ENCODE data around the gene DBET.
"Not testable (repeated sequence)": the region's sequence is repeated elsewhere in the genome, so short reads cannot be mapped to it uniquely, and the experiment has no call there.

Gene DBET

GRCh38 chr4:190064342-190064741 is at the start of gene DBET:
DBET (plus strand) TSS chr4:190064502.
- not testable (repeated sequence) for DNase-seq

DNA sequence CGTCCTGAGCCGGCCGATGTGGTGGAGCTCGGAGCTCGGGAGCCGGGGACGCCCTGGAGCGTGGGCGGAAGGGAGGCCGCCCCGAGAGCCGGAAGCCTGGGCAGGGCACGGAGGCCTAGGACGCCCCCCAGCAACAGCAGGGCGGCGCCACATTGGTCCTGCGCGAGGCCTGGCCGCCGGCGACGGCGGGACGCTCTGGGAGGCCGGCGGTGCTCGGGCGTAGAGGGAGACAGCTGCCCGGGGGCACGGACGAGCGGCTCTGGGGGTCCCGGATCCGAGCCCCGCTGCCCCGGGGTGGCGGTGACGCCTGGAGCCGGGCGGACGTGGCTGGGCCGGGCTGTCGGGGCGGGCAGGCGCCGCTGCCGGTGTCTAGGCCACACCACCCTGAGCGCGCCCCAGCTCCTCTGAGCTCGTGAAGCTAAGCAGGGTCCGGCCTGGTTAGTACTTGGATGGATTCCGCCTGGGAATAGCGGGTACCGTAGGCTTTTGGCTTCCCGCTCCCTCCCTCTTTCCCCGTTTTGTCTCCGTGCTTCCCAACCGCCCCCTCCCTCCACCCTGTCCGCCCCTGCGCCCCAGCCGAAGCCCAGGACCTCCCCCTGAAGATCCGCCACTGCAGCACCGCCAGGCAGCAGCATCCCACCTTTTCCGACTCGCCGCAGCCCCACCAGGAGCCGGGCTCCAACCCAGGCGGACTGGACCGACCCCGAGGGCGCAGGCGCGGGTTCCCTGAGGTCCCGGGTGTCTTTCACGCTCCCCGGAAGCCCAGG is 49.3 kb upstream of the DBET start:
- no peak for DNase-seq

DNA sequence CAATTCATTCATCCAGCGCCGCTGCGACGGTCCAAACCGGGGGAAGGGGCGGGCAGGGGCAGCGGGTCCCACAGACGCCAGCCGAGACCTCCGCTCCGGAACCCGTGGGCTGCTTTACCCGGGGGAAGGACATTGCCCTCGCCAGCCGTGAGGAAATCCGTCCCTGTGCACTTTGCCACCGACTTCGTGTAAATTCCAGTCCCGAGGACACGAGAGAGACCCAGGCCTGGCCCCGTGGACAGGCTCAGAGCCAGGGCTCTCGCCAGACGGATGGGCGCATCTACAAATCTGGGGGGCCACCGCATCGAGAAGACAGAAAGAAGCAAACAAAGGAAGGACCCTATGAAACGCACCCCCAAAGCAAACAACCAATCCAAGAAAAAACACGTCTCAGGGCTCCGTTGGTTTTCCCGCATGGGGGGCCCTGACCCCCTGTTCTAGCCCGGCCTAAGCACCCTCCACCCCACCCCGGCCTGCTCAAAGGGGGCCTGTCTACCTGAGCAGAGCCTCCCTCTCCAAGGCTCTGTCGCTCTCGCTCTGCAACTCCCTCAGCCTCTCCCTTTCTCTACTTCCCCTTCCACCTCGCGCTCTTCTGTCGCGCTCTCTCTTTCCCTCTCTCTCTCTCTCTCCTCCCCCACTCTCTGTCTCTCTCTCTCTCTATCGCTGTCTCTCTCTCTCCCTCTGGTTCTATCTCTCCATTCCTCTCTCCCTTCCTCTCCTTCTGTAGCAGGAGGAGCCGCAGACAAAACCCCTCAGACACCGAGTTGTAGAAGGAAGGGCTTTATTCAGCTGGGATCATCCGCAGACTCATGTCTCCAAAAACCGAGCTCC is 48.5 kb upstream of the DBET start:
- DNase-seq = no peak

DNA sequence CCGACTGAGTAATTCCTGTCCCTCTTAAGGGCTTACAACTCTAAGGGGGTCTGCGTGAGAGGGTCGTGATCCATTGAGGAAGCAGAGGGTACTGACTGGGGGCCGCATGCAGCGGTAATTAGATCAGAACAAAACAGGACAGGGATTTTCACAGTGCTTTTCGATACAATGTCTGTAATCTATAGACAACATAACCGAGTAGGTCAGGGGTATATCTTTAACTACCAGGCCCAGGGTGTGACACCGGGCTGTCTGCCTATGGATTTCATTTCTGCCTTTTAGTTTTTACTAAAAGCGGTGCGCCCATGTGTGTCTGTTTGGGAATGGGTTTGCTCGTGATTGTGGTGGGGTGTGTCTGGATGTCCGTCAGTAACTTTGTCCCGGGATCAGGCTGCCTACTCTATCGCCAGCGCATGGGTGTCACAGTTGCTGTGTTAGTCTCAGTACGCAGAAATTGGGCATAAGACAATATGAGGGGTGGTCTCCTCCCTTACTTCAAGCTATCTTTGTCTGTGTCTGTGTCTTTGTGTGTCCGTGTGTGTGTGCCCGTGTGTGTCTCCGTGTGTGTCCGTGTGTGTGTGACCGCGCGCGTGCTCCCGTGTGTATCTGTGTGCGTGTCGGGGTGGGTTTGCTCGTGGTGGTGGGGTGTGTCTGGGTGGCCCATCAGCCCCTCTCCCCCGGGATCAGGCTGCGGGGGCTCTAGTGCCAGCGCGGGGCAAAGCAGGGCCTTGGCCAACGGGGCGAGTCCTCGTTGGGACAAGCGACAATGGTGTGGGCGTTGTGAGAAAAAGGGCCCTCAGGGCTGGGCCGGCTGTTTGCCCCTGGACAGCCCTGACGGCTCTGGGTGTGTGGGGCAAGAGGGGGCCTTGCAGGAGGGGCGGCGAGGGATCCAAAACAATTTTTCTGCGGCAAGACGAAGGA is 47.7 kb upstream of the DBET start:
- DNase-seq = no peak

DNA sequence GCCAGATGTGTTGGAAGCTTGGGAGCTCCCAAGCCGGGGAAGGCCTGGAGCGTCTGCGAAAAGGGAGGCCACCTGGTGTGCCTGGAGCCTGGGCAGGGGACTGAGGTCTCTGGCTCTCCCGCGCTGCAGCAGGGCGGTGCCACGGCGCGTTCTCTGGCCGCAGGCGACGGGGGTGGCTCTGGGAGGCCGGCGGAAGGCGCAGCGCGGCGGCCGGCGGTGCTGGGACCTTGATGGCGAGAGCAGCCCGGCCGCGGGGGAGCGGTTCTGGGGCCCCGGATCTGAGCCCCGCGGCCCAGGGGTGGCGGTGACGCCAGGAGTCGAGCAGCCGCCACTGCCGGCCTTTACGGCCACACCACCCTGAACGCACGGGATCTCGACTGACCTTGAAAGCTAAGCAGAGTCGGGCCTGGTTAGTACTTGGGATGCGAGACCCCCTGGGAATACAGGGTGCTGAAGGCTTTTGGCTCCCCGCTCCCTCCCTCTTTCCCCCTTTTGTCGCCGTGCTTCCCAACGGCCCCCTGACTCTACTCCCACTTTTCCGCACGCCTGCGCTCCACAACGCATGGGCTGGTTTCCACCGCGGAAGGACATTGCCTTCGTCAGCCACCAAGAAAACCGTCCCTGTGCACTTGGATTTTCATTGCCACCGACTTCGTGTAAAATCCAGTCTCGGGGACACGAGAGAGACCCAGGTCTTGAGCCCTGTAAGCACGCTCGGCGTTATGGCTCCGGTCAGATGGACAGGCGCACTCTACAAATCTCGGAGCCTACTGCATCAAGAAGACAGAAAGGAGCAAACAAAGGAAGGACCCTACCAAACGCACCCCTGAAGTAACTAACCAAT is 46.7 kb upstream of the DBET start:
- DNase-seq = no peak

- no peak for DNase-seq
These were observed 45.9 kb upstream of the DBET start for GRCh38 chr4:190018201-190018920.

- DNase-seq = no peak
These were observed 45.1 kb upstream of the DBET start for GRCh38 chr4:190019023-190019858.

DNA sequence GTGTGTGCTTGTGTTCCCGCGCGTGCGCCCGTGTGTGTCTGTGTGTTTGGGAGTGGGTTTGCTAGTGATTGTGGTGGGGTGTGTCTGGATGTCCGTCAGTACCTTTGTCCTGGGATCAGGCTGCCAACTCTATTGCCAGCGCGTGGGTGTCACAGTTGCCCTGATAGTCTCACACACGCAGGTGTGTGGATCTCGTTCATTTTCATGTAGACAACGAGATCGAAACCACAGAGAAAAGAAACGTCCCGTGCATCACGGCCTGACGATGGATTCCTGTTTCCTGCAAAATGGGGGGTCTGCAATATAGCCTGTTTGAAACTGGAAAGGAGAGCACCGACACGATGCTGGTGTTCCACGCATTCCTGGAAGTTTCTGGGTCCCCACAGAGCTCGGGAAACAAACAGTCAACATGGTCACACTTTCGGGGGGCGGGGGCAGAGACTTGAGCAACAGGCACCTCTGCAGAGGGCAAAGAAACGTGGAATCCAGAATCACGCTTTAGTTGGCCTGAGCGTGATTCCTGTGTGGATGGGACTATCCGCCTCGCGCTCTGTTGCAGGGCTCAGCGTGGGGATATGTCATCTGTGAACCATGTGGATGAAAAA is 44.3 kb upstream of the DBET start:
- not testable (repeated sequence) for DNase-seq

- DNase-seq = no peak
These were observed 43.2 kb upstream of the DBET start for GRCh38 chr4:190020790-190021717.

DNA sequence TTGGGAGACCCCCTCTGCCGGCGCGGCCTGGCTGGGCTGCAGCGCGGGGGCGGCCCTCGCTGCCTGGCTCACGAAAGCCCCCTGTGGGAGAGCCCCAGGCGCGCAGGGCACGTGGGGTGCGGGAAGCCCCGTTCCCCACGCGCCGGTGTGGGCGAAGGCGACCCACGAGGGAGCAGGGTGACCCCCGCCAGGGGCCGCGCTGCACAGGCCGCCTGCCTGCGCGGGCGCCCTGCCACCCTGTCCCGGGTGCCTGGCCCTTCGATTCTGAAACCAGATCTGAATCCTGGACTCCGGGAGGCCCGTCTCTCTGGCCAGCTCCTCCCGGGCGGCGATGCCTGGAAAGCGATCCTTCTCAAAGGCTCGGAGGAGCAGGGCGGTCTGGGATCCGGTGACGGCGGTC is 42.3 kb upstream of the DBET start:
- not testable (repeated sequence) for DNase-seq

DNA sequence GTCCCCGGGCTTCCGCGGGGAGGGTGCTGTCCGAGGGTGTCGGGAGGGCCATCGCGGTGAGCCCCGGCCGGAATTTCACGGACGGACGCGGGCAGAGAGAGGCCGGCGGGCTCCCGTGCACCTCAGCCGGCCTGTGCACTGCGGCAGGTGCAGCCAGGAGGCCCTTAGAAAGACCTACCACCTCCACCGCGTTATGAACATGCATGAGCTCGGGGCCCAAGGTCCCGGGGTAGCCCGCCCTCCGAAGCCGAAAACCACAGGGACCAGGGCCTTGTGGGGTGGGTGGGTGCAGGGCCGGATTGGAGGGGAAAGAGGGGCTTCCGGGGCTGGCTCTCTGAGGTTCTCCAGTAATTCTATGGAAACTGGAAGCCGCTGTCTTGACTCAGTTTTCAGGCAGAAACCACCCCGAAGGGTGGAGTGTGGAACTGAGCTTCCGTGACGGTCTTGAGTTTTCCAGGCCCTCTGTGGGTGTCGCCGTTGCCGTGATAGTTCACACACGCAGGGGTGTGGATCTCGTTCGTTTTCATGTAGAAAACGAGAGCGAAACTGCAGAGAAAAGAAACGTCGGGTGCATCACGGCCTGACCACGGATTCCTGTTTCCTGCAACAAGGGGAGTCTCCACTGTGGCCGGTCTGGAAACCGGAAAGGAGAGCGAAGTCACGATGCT is 41.6 kb upstream of the DBET start:
- not testable (repeated sequence) for DNase-seq

- DNase-seq = not testable (repeated sequence)
These were observed 37.1 kb upstream of the DBET start, which contains the start of gene FRG2 for GRCh38 chr4:190027156-190027555. FRG2 (minus strand) TSS chr4:190027256; CDS start chr4:190027204, 52 bp downstream.

GRCh38 chr4:190031264-190031663 is 33.0 kb upstream of the DBET start:
- DNase-seq = not testable (repeated sequence)

GRCh38 chr4:190037704-190038388 is 26.5 kb upstream of the DBET start:
- DNase-seq = not testable (repeated sequence)

DNA sequence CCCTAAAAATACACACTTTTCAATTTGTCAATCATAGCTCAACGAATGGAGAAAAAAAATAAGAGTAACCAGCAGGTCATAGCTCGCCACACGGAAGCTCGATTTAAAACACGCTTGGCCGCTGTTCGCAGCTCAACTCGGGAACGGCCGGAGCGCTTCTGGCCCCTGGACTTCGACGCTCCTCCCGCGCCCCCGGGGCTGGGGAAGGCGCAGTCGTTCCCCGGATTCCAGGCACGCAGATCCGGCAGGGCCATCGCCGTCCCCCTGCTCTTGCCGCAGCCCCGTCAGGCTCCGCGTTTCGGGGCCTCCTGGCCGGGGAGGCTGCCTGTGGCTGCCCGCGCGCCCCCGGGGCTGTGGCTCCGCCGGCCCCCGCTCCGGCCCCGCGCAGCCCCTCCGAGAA is 23.4 kb upstream of the DBET start:
- DNase-seq = not testable (repeated sequence)

GRCh38 chr4:190047627-190048026 is 16.7 kb upstream of the DBET start:
- DNase-seq = not testable (repeated sequence)

Data from activated CD4-positive, alpha-beta T cell treated with anti-CD3 and anti-CD28 coated beads for 1 hour (primary cell).